Breast epithelium (tissue), 3 donors: ENCODE measurements around the gene VKORC1L1.

Experiments used
- POLR2A ChIP-seq: fragments of 450-650 bp; IDR thresholded peaks from one replicate; pipeline ENCODE4 v1.6.1; 2016; ENCODE audit warnings: antibody characterized with exemption, mild to moderate bottlenecking, moderate library complexity
- POLR2AphosphoS5 ChIP-seq, 3 donors: sonication (generic); formaldehyde crosslinking; IDR thresholded peaks; one replicate each; pipeline ENCODE4 v1.6.1; 2017; ENCODE audit warnings: antibody characterized with exemption in 3 of 3
- TF ChIP-seq, protein P1 (sequence below), 3 donors: fragments of 450-650 bp; IDR thresholded peaks; one replicate each; pipeline ENCODE4 v1.5.1; 2016 to 2017; ENCODE audit warnings: antibody characterized with exemption in 3 of 3, mild to moderate bottlenecking in 3 of 3, moderate library complexity in 3 of 3

DNA sequence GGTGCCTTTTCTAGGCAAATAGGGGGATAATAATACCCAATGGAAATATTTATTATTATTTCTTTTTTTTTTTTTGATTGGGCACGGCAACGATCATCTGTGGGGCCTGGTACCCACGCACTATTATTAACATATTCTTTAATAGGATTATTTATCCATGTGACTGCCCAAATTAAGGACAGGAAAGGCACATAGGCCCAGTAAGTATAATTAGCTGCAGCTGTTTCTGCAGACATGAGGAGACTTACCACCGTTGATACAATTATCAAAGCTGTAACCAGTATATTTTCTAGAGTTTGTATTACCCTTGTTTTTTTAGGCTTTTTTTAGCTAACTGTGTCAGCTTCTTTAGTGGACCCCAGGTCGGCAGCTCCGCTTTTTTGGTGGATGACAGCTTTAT is 134.4 kb downstream of the VKORC1L1 start:
- no peak for TF ChIP-seq POLR2A
- TF ChIP-seq, protein P1, sequence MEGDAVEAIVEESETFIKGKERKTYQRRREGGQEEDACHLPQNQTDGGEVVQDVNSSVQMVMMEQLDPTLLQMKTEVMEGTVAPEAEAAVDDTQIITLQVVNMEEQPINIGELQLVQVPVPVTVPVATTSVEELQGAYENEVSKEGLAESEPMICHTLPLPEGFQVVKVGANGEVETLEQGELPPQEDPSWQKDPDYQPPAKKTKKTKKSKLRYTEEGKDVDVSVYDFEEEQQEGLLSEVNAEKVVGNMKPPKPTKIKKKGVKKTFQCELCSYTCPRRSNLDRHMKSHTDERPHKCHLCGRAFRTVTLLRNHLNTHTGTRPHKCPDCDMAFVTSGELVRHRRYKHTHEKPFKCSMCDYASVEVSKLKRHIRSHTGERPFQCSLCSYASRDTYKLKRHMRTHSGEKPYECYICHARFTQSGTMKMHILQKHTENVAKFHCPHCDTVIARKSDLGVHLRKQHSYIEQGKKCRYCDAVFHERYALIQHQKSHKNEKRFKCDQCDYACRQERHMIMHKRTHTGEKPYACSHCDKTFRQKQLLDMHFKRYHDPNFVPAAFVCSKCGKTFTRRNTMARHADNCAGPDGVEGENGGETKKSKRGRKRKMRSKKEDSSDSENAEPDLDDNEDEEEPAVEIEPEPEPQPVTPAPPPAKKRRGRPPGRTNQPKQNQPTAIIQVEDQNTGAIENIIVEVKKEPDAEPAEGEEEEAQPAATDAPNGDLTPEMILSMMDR (IDR thresholded peaks at IDR 0.05): no peak
- no peak for TF ChIP-seq POLR2AphosphoS5 (IDR thresholded peaks at IDR 0.05)
